ENCODE results near the gene PACS2. TPM values are rescaled to one million over a fixed set of nuclear protein-coding genes. Genes with fewer than 3 reads are reported as not detected.

PACS2 gene
- total RNA-seq, 1 experiment from 2014 or later = 62.0 TPM

GRCh38 chr14:105305791-105306190 is 8.8 kb upstream of the PACS2 start:
- H3K4me1 ChIP-seq (ENCODE audit: insufficient read depth, low read length) = no peaks in the 10 kb centered on the region
- POLR2A ChIA-PET (ENCODE audit: unreplicated experiment) = no interaction called here
- H3F3A ChIP-seq (ENCODE audit: low read length, unreplicated experiment) = no peaks in the 10 kb centered on the region
- ATAC-seq (no peak), DNase-seq (no peak)
- no peaks in the 10 kb centered on the region for H3K27me3 ChIP-seq (ENCODE audit: low read length)
- TF ChIP-seq EZH2 (IDR thresholded peaks at IDR 0.05; ENCODE audit: low read length, unreplicated experiment) (no peak), EZH2phosphoT487 (IDR thresholded peaks at IDR 0.05; ENCODE audit: borderline replicate concordance, low read length) (no peak), CTCF (conservative IDR thresholded peaks at IDR 0.05; ENCODE audit: low read depth, low read length) (no peak)
- H3K9me3 ChIP-seq (ENCODE audit: low read length) = no peaks in the 10 kb centered on the region
- H3K4me3 ChIP-seq (ENCODE audit: low read length) = no peak overlapping the region
- no peaks in the 10 kb centered on the region for H3K79me2 ChIP-seq (ENCODE audit: low read length)
- CTCF ChIA-PET = no interaction called here
- no peak overlapping the region for H3K4me2 ChIP-seq (ENCODE audit: low read length)
- H3K9ac ChIP-seq (ENCODE audit: low read length) = no peak overlapping the region
- H3K27ac ChIP-seq (ENCODE audit: low read length) = no peak overlapping the region
- no peaks in the 10 kb centered on the region for H4K20me1 ChIP-seq (ENCODE audit: low read length)
- H3K9me2 ChIP-seq (replicated peaks; ENCODE audit: low read length) = no peaks in the 10 kb centered on the region
- no peak overlapping the region for H2AFZ ChIP-seq (ENCODE audit: low read length)
- intact Hi-C loops (cut with micrococcal nuclease) = no loop called here
- BruUV-seq (replicated peaks) = no TSS peak
- H3K36me3 ChIP-seq (ENCODE audit: low read depth, low read length) = no peaks in the 10 kb centered on the region

DNA sequence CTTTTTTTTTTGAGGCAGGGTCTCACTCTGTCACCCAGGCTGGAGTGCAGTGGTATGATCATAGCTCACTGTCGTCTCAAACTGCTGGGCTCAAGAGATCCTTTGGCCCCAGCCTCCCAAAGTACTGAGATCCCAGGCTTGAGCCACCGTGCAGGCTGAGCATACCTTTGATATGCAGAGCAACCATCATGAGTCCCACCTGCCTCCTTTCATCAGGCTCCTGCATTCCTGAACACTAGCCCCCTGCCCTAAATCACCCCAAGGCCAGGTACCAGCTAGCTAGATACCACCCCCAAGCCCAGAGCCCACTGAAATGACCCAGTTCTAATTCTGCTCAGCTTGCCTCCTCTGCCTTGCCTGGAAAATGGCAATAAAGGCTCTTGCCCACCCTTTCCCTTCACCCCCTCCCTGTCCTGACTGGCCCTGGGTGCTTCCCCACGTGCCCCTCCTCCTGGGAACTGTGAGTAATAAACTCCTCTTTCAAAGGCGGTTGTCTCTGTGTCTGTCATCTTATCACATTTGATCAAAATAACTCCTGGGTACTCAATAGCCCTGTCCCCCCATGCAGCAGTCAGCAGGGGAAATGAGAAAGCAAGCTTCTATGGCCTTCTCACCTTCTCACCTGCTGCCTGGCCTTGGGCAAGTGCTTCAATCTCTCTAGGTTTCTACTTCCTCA is 7.4 kb upstream of the PACS2 start:
- Histone ChIP-seq H3K9me2 (replicated peaks; ENCODE audit: low read length) (no peaks in the 10 kb centered on the region), H3K27ac (ENCODE audit: low read length) (no peak overlapping the region), H3K27me3 (ENCODE audit: low read length) (no peaks in the 10 kb centered on the region), H3K4me1 (ENCODE audit: insufficient read depth, low read length) (no peaks in the 10 kb centered on the region), H3F3A (ENCODE audit: low read length, unreplicated experiment) (no peaks in the 10 kb centered on the region), H2AFZ (ENCODE audit: low read length) (no peak overlapping the region), H3K4me3 (ENCODE audit: low read length) (no peak overlapping the region), H3K9ac (ENCODE audit: low read length) (no peak overlapping the region), H3K79me2 (ENCODE audit: low read length) (no peaks in the 10 kb centered on the region), H4K20me1 (ENCODE audit: low read length) (no peaks in the 10 kb centered on the region), H3K9me3 (ENCODE audit: low read length) (no peaks in the 10 kb centered on the region), H3K36me3 (ENCODE audit: low read depth, low read length) (no peaks in the 10 kb centered on the region), H3K4me2 (ENCODE audit: low read length) (no peak overlapping the region)
- DNase-seq (no peak), ATAC-seq (no peak)
- POLR2A ChIA-PET (ENCODE audit: unreplicated experiment) = no interaction called here
- no peak for TF ChIP-seq CTCF (conservative IDR thresholded peaks at IDR 0.05; ENCODE audit: low read depth, low read length)
- no peak for TF ChIP-seq EZH2 (IDR thresholded peaks at IDR 0.05; ENCODE audit: low read length, unreplicated experiment)
- no peak for TF ChIP-seq EZH2phosphoT487 (IDR thresholded peaks at IDR 0.05; ENCODE audit: borderline replicate concordance, low read length)
- intact Hi-C loops (cut with micrococcal nuclease) = no loop called here
- no TSS peak for BruUV-seq (replicated peaks)
- CTCF ChIA-PET = no interaction called here

DNA sequence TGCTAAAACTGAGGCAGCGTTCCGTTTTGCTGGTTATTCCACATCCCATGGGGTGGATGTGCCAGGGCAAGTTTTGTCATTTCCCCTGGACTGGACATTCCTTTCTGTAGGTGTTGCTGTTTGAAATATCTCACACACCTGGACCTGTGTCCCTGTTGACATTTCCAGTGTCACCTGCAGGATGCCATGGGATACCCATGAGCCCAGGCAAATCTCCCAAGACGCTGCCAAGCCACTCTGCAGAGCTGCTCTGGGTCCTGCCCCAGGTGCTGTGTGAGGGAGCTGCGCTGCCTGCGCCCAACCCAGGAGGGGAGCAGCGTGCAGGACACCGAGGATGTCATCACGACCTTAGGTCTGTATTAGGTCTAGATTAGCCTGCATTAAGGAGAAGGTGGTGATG is 5.2 kb upstream of the PACS2 start:
- Histone ChIP-seq H4K20me1 (ENCODE audit: low read length) (no peaks in the 10 kb centered on the region), H3K27me3 (ENCODE audit: low read length) (no peaks in the 10 kb centered on the region), H3K27ac (ENCODE audit: low read length) (no peak overlapping the region), H3K79me2 (ENCODE audit: low read length) (no peaks in the 10 kb centered on the region), H3K9me2 (replicated peaks; ENCODE audit: low read length) (no peaks in the 10 kb centered on the region), H2AFZ (ENCODE audit: low read length) (no peak overlapping the region), H3F3A (ENCODE audit: low read length, unreplicated experiment) (no peaks in the 10 kb centered on the region), H3K9me3 (ENCODE audit: low read length) (no peaks in the 10 kb centered on the region), H3K4me1 (ENCODE audit: insufficient read depth, low read length) (0 out of 2 replicates have a peak, but pooled peaks cover 6% of the 10 kb centered on the region), H3K4me3 (ENCODE audit: low read length) (no peak overlapping the region), H3K4me2 (ENCODE audit: low read length) (no peak overlapping the region), H3K36me3 (ENCODE audit: low read depth, low read length) (no peaks in the 10 kb centered on the region), H3K9ac (ENCODE audit: low read length) (no peak overlapping the region)
- BruUV-seq (replicated peaks) = no TSS peak
- DNase-seq (no peak), ATAC-seq (no peak)
- TF ChIP-seq EZH2phosphoT487 (IDR thresholded peaks at IDR 0.05; ENCODE audit: borderline replicate concordance, low read length) = no peak
- no peak for TF ChIP-seq CTCF (conservative IDR thresholded peaks at IDR 0.05; ENCODE audit: low read depth, low read length)
- TF ChIP-seq EZH2 (IDR thresholded peaks at IDR 0.05; ENCODE audit: low read length, unreplicated experiment) = no peak
- CTCF ChIA-PET = no interaction called here
- POLR2A ChIA-PET (ENCODE audit: unreplicated experiment) = no interaction called here
- intact Hi-C loops (cut with micrococcal nuclease) = no loop called here
